H9 (cell line): ENCODE data around the gene GLCCI1. TPM values are rescaled to one million over a fixed set of nuclear protein-coding genes. Genes with fewer than 3 reads are reported as not detected.
"Not testable (repeated sequence)": the region's sequence is repeated elsewhere in the genome, so short reads cannot be mapped to it uniquely, and the experiment has no call there.

ENCODE experiments used
- DNase-seq: peaks from one replicate; pipeline ENCODE4 v3.0.0-alpha.2; 2017
- H2AFZ ChIP-seq: one replicate; pipeline ENCODE4 v1.6.1; 2013; ENCODE audit warnings: mild to moderate bottlenecking, low read length, control low read depth, moderate library complexity
- H2AK5ac ChIP-seq: 2 replicates; pipeline ENCODE4 v1.6.1; 2013; ENCODE audit warnings: low read length, control low read depth, mixed read lengths; ENCODE audit not compliant: insufficient read length
- H2BK120ac ChIP-seq: one replicate; pipeline ENCODE4 v1.6.1; 2013; ENCODE audit warnings: low read depth, mild to moderate bottlenecking, low read length, control low read depth, inconsistent platforms; ENCODE audit not compliant: poor library complexity, severe bottlenecking
- H2BK12ac ChIP-seq: 2 replicates; pipeline ENCODE4 v1.6.1; 2013; ENCODE audit warnings: low read length, control low read depth, mixed read lengths, low read depth; ENCODE audit not compliant: insufficient read length
- H2BK15ac ChIP-seq: 2 replicates; pipeline ENCODE4 v1.6.1; 2013; ENCODE audit warnings: low read depth, low read length, control low read depth
- H2BK20ac ChIP-seq: one replicate; pipeline ENCODE4 v1.6.1; 2013; ENCODE audit warnings: low read depth, mild to moderate bottlenecking, low read length, control low read depth, inconsistent platforms; ENCODE audit not compliant: poor library complexity, severe bottlenecking
- H2BK5ac ChIP-seq: 2 replicates; pipeline ENCODE4 v1.6.1; 2013; ENCODE audit warnings: low read length, control low read depth, mixed read lengths; ENCODE audit not compliant: insufficient read length
- H3K14ac ChIP-seq: 2 replicates; pipeline ENCODE4 v1.6.1; 2013; ENCODE audit warnings: low read length, control low read depth; ENCODE audit not compliant: insufficient read depth
- H3K18ac ChIP-seq: 2 replicates; pipeline ENCODE4 v1.6.1; 2013; ENCODE audit warnings: low read depth, mild to moderate bottlenecking, mixed read lengths, low read length, control low read depth; ENCODE audit not compliant: insufficient read length
- H3K23ac ChIP-seq: 2 replicates; pipeline ENCODE4 v1.6.1; 2013; ENCODE audit warnings: low read length, control low read depth, mixed read lengths, low read depth; ENCODE audit not compliant: insufficient read length
- H3K23me2 ChIP-seq: 2 replicates; pipeline ENCODE4 v1.6.1; 2013; ENCODE audit warnings: low read depth, mild to moderate bottlenecking, mixed read lengths, low read length, control low read depth; ENCODE audit not compliant: insufficient read length, poor library complexity, severe bottlenecking
- H3K27ac ChIP-seq: 2 replicates; pipeline ENCODE4 v1.5.1; 2013; ENCODE audit warnings: low read length, control low read depth, mixed read lengths, low read depth; ENCODE audit not compliant: insufficient read length
- H3K27me3 ChIP-seq: 2 replicates; pipeline ENCODE4 v1.6.1; 2013; ENCODE audit warnings: low read length, control low read depth, inconsistent platforms; ENCODE audit not compliant: insufficient read depth
- H3K4ac ChIP-seq: 2 replicates; pipeline ENCODE4 v1.6.1; 2013; ENCODE audit warnings: low read depth, mild to moderate bottlenecking, control low read depth, inconsistent platforms, low read length, moderate library complexity
- H3K4me1 ChIP-seq: 2 replicates; pipeline ENCODE4 v1.6.1; 2013; ENCODE audit warnings: low read length, control low read depth, inconsistent platforms; ENCODE audit not compliant: insufficient read depth
- H3K4me2 ChIP-seq: 2 replicates; pipeline ENCODE4 v1.6.1; 2013; ENCODE audit warnings: low read length, control low read depth, mixed read lengths; ENCODE audit not compliant: insufficient read length, insufficient read depth
- H3K56ac ChIP-seq: 2 replicates; pipeline ENCODE4 v1.6.1; 2013; ENCODE audit warnings: low read depth, mild to moderate bottlenecking, mixed read lengths, low read length, control low read depth; ENCODE audit not compliant: insufficient read length
- H3K79me1 ChIP-seq: 2 replicates; pipeline ENCODE4 v1.6.1; 2013; ENCODE audit warnings: low read depth, mild to moderate bottlenecking, moderate library complexity, low read length, control low read depth, inconsistent platforms; ENCODE audit not compliant: insufficient read depth, poor library complexity, severe bottlenecking
- H3K79me2 ChIP-seq: 2 replicates; pipeline ENCODE4 v1.6.1; 2013; ENCODE audit warnings: low read length, control low read depth, inconsistent platforms; ENCODE audit not compliant: insufficient read depth
- H3K9ac ChIP-seq: 2 replicates; pipeline ENCODE4 v1.6.1; 2013; ENCODE audit warnings: low read length, control low read depth, mixed read lengths; ENCODE audit not compliant: insufficient read length; ENCODE audit errors: extremely low read depth
- H3K9me3 ChIP-seq: one replicate; pipeline ENCODE4 v1.6.1; 2013; ENCODE audit warnings: low read depth, low read length, inconsistent platforms; ENCODE audit not compliant: control insufficient read depth
- H3T11ph ChIP-seq: one replicate; pipeline ENCODE4 v1.6.1; 2013; ENCODE audit warnings: mild to moderate bottlenecking, low read length, control low read depth, inconsistent platforms
- H4K20me1 ChIP-seq: one replicate; pipeline ENCODE4 v1.6.1; 2013; ENCODE audit not compliant: control insufficient read depth, insufficient read length, insufficient read depth
- H4K5ac ChIP-seq: 2 replicates; pipeline ENCODE4 v1.6.1; 2013; ENCODE audit warnings: low read depth, mild to moderate bottlenecking, mixed read lengths, low read length, control low read depth; ENCODE audit not compliant: insufficient read length
- H4K8ac ChIP-seq: replicated peaks from 2 replicates; pipeline ENCODE4 v1.6.1; 2013; ENCODE audit warnings: low read length, control low read depth, mixed read lengths, low read depth; ENCODE audit not compliant: insufficient read length
- H4K91ac ChIP-seq: 2 replicates; pipeline ENCODE4 v1.6.1; 2013; ENCODE audit warnings: low read depth, mild to moderate bottlenecking, moderate library complexity, mixed read lengths, low read length, control low read depth; ENCODE audit not compliant: insufficient read length
- H3K27ac Mint-ChIP-seq, 3 experiments: 2 replicates in 2 of 3; 3 replicates in 1 of 3; pipeline ENCODE4 v1.8.0; 2020 to 2021; ENCODE audit warnings: mixed read lengths in 3 of 3, mild to moderate bottlenecking in 1 of 3, moderate library complexity in 1 of 3
- H3K27me3 Mint-ChIP-seq: 2 replicates; pipeline ENCODE4 v1.8.0; 2021; ENCODE audit warnings: low read depth, mild to moderate bottlenecking, moderate library complexity, mixed read lengths
- H3K36me3 Mint-ChIP-seq, 3 experiments: 2 replicates in 2 of 3; 3 replicates in 1 of 3; pipeline ENCODE4 v1.8.0; 2020 to 2021; ENCODE audit warnings: low read depth in 3 of 3, mixed read lengths in 3 of 3; ENCODE audit not compliant: insufficient read depth in 1 of 3
- H3K4me1 Mint-ChIP-seq, 2 experiments: 2 replicates each; pipeline ENCODE4 v1.8.0; 2020; ENCODE audit warnings: mixed read lengths in 2 of 2
- H3K4me3 Mint-ChIP-seq, 2 experiments: 2 replicates in 1 of 2; 3 replicates in 1 of 2; pipeline ENCODE4 v1.8.0; 2020 to 2021; ENCODE audit warnings: mild to moderate bottlenecking in 2 of 2, mixed read lengths in 2 of 2, moderate library complexity in 1 of 2
- H3K9me3 Mint-ChIP-seq, 2 experiments: 2 replicates in 1 of 2; 3 replicates in 1 of 2; pipeline ENCODE4 v1.8.0; 2020; ENCODE audit warnings: mild to moderate bottlenecking in 2 of 2, mixed read lengths in 2 of 2, moderate library complexity in 1 of 2
- WGBS: extraction: QIAGEN DNeasy Blood & Tissue Kit; methylation state at CpG from one replicate; pipeline ENCODE4 v1.1.7; 2013; ENCODE audit warnings: missing lambda C conversion rate, low lambda C conversion rate, mixed read lengths; ENCODE audit not compliant: insufficient read length; ENCODE audit errors: extremely low coverage; 5-methylcytosine and 5-hydroxymethylcytosine counted together
- total RNA-seq: library from RNA; stranded (reverse); gene quantifications from 2 replicates; pipeline ENCODE4 v1.2.1, GENCODE V29; 2021
- TF ChIP-seq, protein P1 (sequence below): fragments of 200-600 bp; sonication (generic); conservative IDR thresholded peaks from 3 replicates; pipeline ENCODE4 v1.8.0; 2021; ENCODE audit warnings: antibody characterized with exemption, mild to moderate bottlenecking

The GLCCI1 gene
- total RNA-seq, 1 experiment from 2014 or later = 19.1 TPM

DNA sequence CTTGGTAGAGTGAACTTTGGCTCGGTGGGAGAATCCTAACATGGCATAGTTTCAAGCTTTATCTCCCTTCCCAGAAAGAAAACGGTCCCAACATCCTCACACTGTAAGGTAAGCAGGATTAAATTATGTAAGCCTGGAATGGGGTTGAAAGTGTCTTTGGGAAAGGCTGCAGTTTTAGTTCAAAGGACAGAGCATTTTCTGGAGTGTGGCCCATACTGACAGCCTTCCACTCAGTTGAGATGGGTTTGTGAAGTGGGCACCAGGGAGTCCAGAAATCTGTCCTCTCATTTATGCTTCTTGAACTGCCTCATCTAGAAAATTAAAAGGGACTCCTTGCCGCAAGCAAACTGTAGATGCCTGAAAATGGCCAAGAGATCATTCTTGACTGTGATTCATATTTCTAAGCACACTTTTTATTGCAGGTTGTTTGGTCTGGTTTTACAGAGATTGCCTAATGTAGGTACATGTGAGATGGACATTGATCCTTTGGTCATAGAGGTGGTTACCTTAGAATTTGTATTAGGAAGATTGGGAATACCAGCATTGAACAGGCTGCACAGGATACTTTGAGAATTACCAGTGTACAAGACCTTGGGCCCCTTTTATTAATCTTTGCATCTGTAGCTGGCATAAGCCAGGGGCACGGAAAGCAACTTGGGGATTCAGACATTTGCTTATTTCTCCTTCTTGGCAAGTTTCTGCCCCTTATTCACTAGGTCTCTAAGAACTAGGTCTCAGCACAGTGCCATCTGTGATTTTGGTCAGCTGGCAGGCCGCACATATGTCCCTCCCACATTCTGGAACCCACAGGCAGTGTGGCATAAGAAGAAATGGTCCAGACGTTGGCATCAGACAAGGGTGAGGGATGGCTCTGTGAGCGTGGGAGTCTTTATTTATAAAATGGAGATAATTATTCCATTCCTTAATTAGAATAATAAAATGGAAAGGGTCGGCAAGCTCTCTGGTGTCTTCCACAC lies 125.9 kb downstream of the GLCCI1 start:
- H3K14ac ChIP-seq = no peak overlapping the region
- H3K27ac ChIP-seq = no peak overlapping the region
- H2BK120ac ChIP-seq = no peak overlapping the region
- no peaks in the 10 kb centered on the region for H3K23me2 ChIP-seq
- no peak overlapping the region for H2BK20ac ChIP-seq
- no CpG with 5 or more reads among the region's 8 CpGs for WGBS
- H3K4ac ChIP-seq = no peak overlapping the region
- TF ChIP-seq, protein P1, sequence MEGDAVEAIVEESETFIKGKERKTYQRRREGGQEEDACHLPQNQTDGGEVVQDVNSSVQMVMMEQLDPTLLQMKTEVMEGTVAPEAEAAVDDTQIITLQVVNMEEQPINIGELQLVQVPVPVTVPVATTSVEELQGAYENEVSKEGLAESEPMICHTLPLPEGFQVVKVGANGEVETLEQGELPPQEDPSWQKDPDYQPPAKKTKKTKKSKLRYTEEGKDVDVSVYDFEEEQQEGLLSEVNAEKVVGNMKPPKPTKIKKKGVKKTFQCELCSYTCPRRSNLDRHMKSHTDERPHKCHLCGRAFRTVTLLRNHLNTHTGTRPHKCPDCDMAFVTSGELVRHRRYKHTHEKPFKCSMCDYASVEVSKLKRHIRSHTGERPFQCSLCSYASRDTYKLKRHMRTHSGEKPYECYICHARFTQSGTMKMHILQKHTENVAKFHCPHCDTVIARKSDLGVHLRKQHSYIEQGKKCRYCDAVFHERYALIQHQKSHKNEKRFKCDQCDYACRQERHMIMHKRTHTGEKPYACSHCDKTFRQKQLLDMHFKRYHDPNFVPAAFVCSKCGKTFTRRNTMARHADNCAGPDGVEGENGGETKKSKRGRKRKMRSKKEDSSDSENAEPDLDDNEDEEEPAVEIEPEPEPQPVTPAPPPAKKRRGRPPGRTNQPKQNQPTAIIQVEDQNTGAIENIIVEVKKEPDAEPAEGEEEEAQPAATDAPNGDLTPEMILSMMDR = no peak
- H4K91ac ChIP-seq = no peak overlapping the region
- Mint-ChIP-seq H3K36me3 (peaks cover 4 to 11% (median 8%) of the 10 kb centered on the region in 3 experiments), H3K4me1 (peaks cover 0 to 2% of the 10 kb centered on the region in 2 experiments; a peak in 3 of 4 replicates), H3K4me3 (no peak overlapping the region), H3K27ac (no peak overlapping the region), H3K27me3 (no peaks in the 10 kb centered on the region), H3K9me3 (peaks cover 9 to 12% of the 10 kb centered on the region in 2 experiments; a peak in 4 of 5 replicates)
- H3K27me3 ChIP-seq = no peaks in the 10 kb centered on the region
- H3K23ac ChIP-seq = no peak overlapping the region
- DNase-seq = no peak
- no peak overlapping the region for H2BK5ac ChIP-seq
- no peaks in the 10 kb centered on the region for H3K4me1 ChIP-seq
- no peak overlapping the region for H3K9ac ChIP-seq
- no peaks in the 10 kb centered on the region for H4K20me1 ChIP-seq
- no peak overlapping the region for H2BK15ac ChIP-seq
- H4K8ac ChIP-seq = no peak overlapping the region
- no peaks in the 10 kb centered on the region for H3K79me2 ChIP-seq
- no peak overlapping the region for H3K56ac ChIP-seq
- no peak overlapping the region for H3K4me2 ChIP-seq
- H2BK12ac ChIP-seq = no peak overlapping the region
- no peak overlapping the region for H2AFZ ChIP-seq
- no peak overlapping the region for H3T11ph ChIP-seq
- H3K18ac ChIP-seq = no peak overlapping the region
- no peaks in the 10 kb centered on the region for H3K9me3 ChIP-seq
- H4K5ac ChIP-seq = no peak overlapping the region
- H2AK5ac ChIP-seq = no peak overlapping the region
- no peaks in the 10 kb centered on the region for H3K79me1 ChIP-seq

DNA sequence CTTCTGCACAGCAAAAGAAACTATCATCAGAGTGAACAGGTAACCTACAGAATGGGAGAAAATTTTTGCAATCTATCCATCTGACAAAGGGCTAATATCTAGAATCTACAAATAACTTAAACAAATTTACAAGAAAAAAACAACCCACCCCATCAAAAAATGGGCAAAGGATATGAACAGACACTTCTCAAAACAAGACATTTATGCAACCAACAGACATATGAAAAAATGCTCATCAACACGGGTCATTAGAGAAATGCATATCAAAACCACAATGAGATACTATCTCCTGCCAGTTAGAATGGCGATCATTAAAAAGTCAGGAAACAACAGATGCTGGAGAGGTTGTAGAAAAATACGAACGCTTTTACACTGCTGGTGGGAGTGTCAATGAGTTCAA lies 132.7 kb downstream of the GLCCI1 start:
- not testable (repeated sequence) for H2BK12ac ChIP-seq, H3K4me3 Mint-ChIP-seq, H3K79me2 ChIP-seq, H3K79me1 ChIP-seq, H2BK15ac ChIP-seq, H3T11ph ChIP-seq, H3K4ac ChIP-seq, H2AFZ ChIP-seq, H4K91ac ChIP-seq, H3K9me3 ChIP-seq, H3K4me1 ChIP-seq, H3K23ac ChIP-seq, H2BK5ac ChIP-seq, H3K18ac ChIP-seq, H4K5ac ChIP-seq, DNase-seq, H3K27ac Mint-ChIP-seq, H3K27me3 ChIP-seq, H3K14ac ChIP-seq, H2AK5ac ChIP-seq, H4K20me1 ChIP-seq, H3K23me2 ChIP-seq, H3K9ac ChIP-seq, H3K56ac ChIP-seq, H3K27ac ChIP-seq, H3K27me3 Mint-ChIP-seq, H3K4me2 ChIP-seq, H2BK120ac ChIP-seq, H2BK20ac ChIP-seq, H4K8ac ChIP-seq
- no CpG with 5 or more reads among the region's 4 CpGs for WGBS
- Mint-ChIP-seq H3K4me1 (peaks cover 16 to 17% of the 10 kb centered on the region in 2 experiments), H3K9me3 (peaks cover 10 to 18% of the 10 kb centered on the region in 2 experiments; a peak in 3 of 5 replicates), H3K36me3 (peaks cover 2 to 16% (median 6%) of the 10 kb centered on the region in 3 experiments; a peak in 3 of 7 replicates)
